Gastroesophageal sphincter (tissue), 3 donors: ENCODE data around the gene SPAST.
"Not testable (repeated sequence)": the region's sequence is repeated elsewhere in the genome, so short reads cannot be mapped to it uniquely, and the experiment has no call there.

ENCODE experiments used
- POLR2A ChIP-seq, 2 donors: fragments of 450-650 bp; IDR thresholded peaks; one replicate each; pipeline ENCODE4 v1.6.1; 2017; ENCODE audit warnings: antibody characterized with exemption in 2 of 2, mild to moderate bottlenecking in 2 of 2, moderate library complexity in 1 of 2
- POLR2AphosphoS5 ChIP-seq: sonication (generic); formaldehyde crosslinking; IDR thresholded peaks from one replicate; pipeline ENCODE4 v1.6.1; 2017; ENCODE audit warnings: antibody characterized with exemption
- TF ChIP-seq, protein P1 (sequence below), 4 experiments: fragments of 200-600 bp in 2 of 4; fragments of 450-650 bp in 2 of 4; sonication (generic) in 1 of 4; IDR thresholded peaks; one replicate each; pipeline ENCODE4 v1.5.1; 2017 to 2019; ENCODE audit warnings: antibody characterized with exemption in 4 of 4, mild to moderate bottlenecking in 2 of 4, moderate library complexity in 2 of 4

DNA sequence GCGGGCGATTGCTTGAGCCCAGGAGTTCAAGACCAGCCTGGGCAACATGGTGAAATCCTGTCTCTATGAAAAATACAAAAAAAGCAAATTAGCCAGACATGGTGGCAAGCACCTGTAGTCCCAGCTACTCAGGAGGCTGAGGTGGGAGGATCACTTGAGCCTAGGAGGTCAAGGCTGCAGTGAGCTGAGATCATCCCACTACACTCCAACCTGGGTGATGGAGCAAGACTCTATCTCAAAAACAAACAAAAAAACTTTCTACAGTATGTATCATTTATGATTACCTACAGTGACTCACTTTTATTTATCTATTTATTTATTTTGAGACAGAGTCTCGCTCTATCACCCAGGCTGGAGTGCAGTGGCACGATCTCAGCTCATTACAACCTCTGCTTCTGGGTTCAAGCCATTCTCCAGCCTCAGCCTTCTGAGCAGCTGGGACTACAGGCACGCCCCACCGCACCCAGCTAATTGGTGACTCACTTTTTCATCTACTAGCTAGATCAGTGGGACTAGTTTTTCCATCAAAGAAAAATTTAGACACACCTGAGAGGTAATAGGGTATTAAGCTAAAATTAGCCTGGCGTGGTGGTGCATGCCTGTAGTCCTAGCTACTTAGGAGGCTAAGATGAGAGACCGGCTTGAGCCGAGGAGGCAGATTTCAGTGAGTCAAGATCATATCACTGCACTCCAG lies 44.4 kb upstream of the SPAST start:
- TF ChIP-seq, protein P1, sequence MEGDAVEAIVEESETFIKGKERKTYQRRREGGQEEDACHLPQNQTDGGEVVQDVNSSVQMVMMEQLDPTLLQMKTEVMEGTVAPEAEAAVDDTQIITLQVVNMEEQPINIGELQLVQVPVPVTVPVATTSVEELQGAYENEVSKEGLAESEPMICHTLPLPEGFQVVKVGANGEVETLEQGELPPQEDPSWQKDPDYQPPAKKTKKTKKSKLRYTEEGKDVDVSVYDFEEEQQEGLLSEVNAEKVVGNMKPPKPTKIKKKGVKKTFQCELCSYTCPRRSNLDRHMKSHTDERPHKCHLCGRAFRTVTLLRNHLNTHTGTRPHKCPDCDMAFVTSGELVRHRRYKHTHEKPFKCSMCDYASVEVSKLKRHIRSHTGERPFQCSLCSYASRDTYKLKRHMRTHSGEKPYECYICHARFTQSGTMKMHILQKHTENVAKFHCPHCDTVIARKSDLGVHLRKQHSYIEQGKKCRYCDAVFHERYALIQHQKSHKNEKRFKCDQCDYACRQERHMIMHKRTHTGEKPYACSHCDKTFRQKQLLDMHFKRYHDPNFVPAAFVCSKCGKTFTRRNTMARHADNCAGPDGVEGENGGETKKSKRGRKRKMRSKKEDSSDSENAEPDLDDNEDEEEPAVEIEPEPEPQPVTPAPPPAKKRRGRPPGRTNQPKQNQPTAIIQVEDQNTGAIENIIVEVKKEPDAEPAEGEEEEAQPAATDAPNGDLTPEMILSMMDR (IDR thresholded peaks at IDR 0.05): not testable (repeated sequence)
- TF ChIP-seq POLR2AphosphoS5; POLR2A (IDR thresholded peaks at IDR 0.05): not testable (repeated sequence)
